ENCODE measurements around the gene BRD4.

The BRD4 gene

GRCh38 chr19:15313649-15314279, 18.6 kb downstream of the BRD4 start:
- DNase-seq (ENCODE audit: low read depth): no peak

GRCh38 chr19:15307169-15307568, 25.2 kb downstream of the BRD4 start:
- DNase-seq (ENCODE audit: low read depth): no peak

- no peak for DNase-seq (ENCODE audit: low read depth)
Observed at GRCh38 chr19:15305582-15306334, 26.6 kb downstream of the BRD4 start.

- no peak for DNase-seq (ENCODE audit: low read depth)
Observed at GRCh38 chr19:15304140-15304705, 28.1 kb downstream of the BRD4 start.

GRCh38 chr19:15303105-15303780, 29.1 kb downstream of the BRD4 start:
- no peak for DNase-seq (ENCODE audit: low read depth)

- no peak for DNase-seq (ENCODE audit: low read depth)
Observed at GRCh38 chr19:15300533-15301197, 31.7 kb downstream of the BRD4 start.

- no peak for DNase-seq (ENCODE audit: low read depth)
Observed at GRCh38 chr19:15299568-15300409, 32.5 kb downstream of the BRD4 start.

GRCh38 chr19:15298847-15299567, 33.3 kb downstream of the BRD4 start:
- DNase-seq (ENCODE audit: low read depth): no peak

- no peak for DNase-seq (ENCODE audit: low read depth)
Observed at GRCh38 chr19:15297416-15298224, 34.7 kb downstream of the BRD4 start.

GRCh38 chr19:15296841-15297415, 35.4 kb downstream of the BRD4 start:
- no peak for DNase-seq (ENCODE audit: low read depth)

- DNase-seq (ENCODE audit: low read depth): no peak
Observed at GRCh38 chr19:15296353-15296752, 36.0 kb downstream of the BRD4 start.

- DNase-seq (ENCODE audit: low read depth): no peak
Observed at GRCh38 chr19:15294561-15294990, 37.8 kb downstream of the BRD4 start.

GRCh38 chr19:15293781-15294491, 38.4 kb downstream of the BRD4 start:
- no peak for DNase-seq (ENCODE audit: low read depth)

GRCh38 chr19:15292847-15293582, 39.3 kb downstream of the BRD4 start:
- peak; percentile 55 for DNase-seq (ENCODE audit: low read depth)

GRCh38 chr19:15292140-15292539, 40.2 kb downstream of the BRD4 start:
- no peak for DNase-seq (ENCODE audit: low read depth)

- DNase-seq (ENCODE audit: low read depth): no peak
Observed at GRCh38 chr19:15291548-15292021, 40.8 kb downstream of the BRD4 start.

- DNase-seq (ENCODE audit: low read depth): no peak
Observed at GRCh38 chr19:15291089-15291488, 41.2 kb downstream of the BRD4 start.

GRCh38 chr19:15290166-15290565, 42.2 kb downstream of the BRD4 start:
- DNase-seq (ENCODE audit: low read depth): no peak

Data from CMK (cell line).